ENCODE results near the gene MIGA2.
A peak's percentile ranks its signal among the peaks of the same experiment; 100 is the strongest.

Gene MIGA2

GRCh38 chr9:129010267-129010975 lies 26.0 kb upstream of the MIGA2 start:
- DNase-seq (ENCODE audit: low read depth in 1 of 2, low spot score in 1 of 2): no peak

GRCh38 chr9:129011170-129011569 lies 25.3 kb upstream of the MIGA2 start:
- no peak for DNase-seq (ENCODE audit: low read depth in 1 of 2, low spot score in 1 of 2)

GRCh38 chr9:129011761-129012181 lies 24.7 kb upstream of the MIGA2 start:
- DNase-seq (ENCODE audit: low read depth in 1 of 2, low spot score in 1 of 2): no peak

- no peak for DNase-seq (ENCODE audit: low read depth in 1 of 2, low spot score in 1 of 2)
Measured at GRCh38 chr9:129012343-129012742, 24.1 kb upstream of the MIGA2 start.

GRCh38 chr9:129012893-129013448 lies 23.5 kb upstream of the MIGA2 start:
- DNase-seq (ENCODE audit: low read depth in 1 of 2, low spot score in 1 of 2): no peak

GRCh38 chr9:129013674-129014073 lies 22.8 kb upstream of the MIGA2 start:
- no peak for DNase-seq (ENCODE audit: low read depth in 1 of 2, low spot score in 1 of 2)

GRCh38 chr9:129014124-129014523 lies 22.3 kb upstream of the MIGA2 start:
- DNase-seq (ENCODE audit: low read depth in 1 of 2, low spot score in 1 of 2): no peak

- no peak for DNase-seq (ENCODE audit: low read depth in 1 of 2, low spot score in 1 of 2)
Measured at GRCh38 chr9:129014608-129015007, 21.8 kb upstream of the MIGA2 start.

GRCh38 chr9:129021091-129021490 lies 15.3 kb upstream of the MIGA2 start:
- no peak for DNase-seq (ENCODE audit: low read depth in 1 of 2, low spot score in 1 of 2)

GRCh38 chr9:129022037-129022436 lies 14.4 kb upstream of the MIGA2 start:
- no peak for DNase-seq (ENCODE audit: low read depth in 1 of 2, low spot score in 1 of 2)

GRCh38 chr9:129023036-129023907 lies 13.2 kb upstream of the MIGA2 start:
- DNase-seq (ENCODE audit: low read depth in 1 of 2, low spot score in 1 of 2): no peak

- DNase-seq (ENCODE audit: low read depth in 1 of 2, low spot score in 1 of 2): no peak
Measured at GRCh38 chr9:129023908-129024233, 12.6 kb upstream of the MIGA2 start.

GRCh38 chr9:129026442-129027223 lies 9.8 kb upstream of the MIGA2 start:
- DNase-seq (ENCODE audit: low read depth in 1 of 2, low spot score in 1 of 2): no peak

GRCh38 chr9:129027224-129027684 lies 9.2 kb upstream of the MIGA2 start:
- no peak for DNase-seq (ENCODE audit: low read depth in 1 of 2, low spot score in 1 of 2)

- DNase-seq (ENCODE audit: low read depth in 1 of 2, low spot score in 1 of 2): peak in 1 of 2 donors; percentile 62
Measured at GRCh38 chr9:129027685-129028191, 8.7 kb upstream of the MIGA2 start.

GRCh38 chr9:129028192-129028966 lies 8.0 kb upstream of the MIGA2 start, which contains the start of gene SH3GLB2:
TSS of gene SH3GLB2 (minus strand) at chr9:129028331. CDS start at chr9:129028154, 177 bp downstream.
- peak; percentile 92 to 96 for DNase-seq (ENCODE audit: low read depth in 1 of 2, low spot score in 1 of 2)

- no peak for DNase-seq (ENCODE audit: low read depth in 1 of 2, low spot score in 1 of 2)
Measured at GRCh38 chr9:129030191-129030590, 6.2 kb upstream of the MIGA2 start.

- no peak for DNase-seq (ENCODE audit: low read depth in 1 of 2, low spot score in 1 of 2)
Measured at GRCh38 chr9:129031514-129031913, 4.9 kb upstream of the MIGA2 start.

GRCh38 chr9:129032541-129033159 lies 3.8 kb upstream of the MIGA2 start:
- DNase-seq (ENCODE audit: low read depth in 1 of 2, low spot score in 1 of 2): no peak

- no peak for DNase-seq (ENCODE audit: low read depth in 1 of 2, low spot score in 1 of 2)
Measured at GRCh38 chr9:129033216-129033615, 3.2 kb upstream of the MIGA2 start.

Measured in stimulated activated CD4-positive, alpha-beta T cell treated with anti-CD3 and anti-CD28 coated beads, Interleukin-15, amount 100 ng/mL, for 1 hour (primary cell).